Amniotic epithelial cell (primary cell): ENCODE measurements around the gene DNAJC17.

Experiments used
- DNase-seq: peaks from one replicate; pipeline ENCODE4 v3.0.0-alpha.2; 2010; ENCODE audit warnings: low read depth

The DNAJC17 gene

GRCh38 chr15:40789999-40790398 lies 17.3 kb downstream of the DNAJC17 start:
- DNase-seq: no peak

- no peak for DNase-seq
These were observed 18.2 kb downstream of the DNAJC17 start for GRCh38 chr15:40789119-40789518.

DNA sequence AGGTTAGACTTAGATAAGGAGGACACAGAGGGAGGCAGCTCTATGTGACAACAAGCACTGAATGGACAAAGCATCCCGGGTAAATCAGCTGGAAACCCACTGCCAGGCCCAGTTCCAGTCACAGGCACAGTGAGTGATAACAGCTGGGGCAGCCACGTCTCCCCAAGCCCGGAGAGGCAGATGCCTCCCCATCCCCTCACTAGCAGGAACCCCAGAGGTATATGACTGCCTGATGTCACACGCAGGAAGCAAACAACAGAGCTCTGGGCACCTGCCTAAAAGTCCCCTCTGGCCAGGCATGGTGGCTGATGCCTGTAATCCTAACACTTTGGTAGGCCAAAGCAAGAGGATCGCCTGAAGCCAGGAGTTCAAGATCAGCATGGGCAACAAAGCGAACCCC lies 19.3 kb downstream of the DNAJC17 start:
- DNase-seq: no peak

DNA sequence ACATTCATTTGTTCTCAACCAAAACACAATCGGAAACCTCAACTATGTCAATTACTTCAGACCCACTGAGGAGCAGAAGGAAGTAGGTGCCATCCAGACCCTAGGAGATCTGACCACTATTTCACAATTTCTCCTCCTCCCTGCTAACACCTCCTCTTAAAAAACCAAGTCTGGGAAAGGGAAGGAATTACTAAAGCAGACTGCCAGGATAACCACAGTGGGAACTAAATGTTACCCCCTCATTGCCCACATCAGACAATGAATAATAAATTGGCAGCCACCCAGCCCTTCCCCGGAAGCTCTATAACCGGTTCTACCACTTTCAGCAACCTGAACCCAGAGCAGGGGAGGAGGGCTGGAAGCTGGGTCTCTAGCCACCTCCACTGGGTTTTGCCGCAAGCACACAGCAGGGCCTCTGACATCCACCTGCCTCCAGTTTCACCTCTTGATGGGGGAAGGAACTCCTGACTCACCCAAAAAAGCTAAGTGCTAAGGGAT lies 19.9 kb downstream of the DNAJC17 start:
- peak; percentile 96 for DNase-seq

DNA sequence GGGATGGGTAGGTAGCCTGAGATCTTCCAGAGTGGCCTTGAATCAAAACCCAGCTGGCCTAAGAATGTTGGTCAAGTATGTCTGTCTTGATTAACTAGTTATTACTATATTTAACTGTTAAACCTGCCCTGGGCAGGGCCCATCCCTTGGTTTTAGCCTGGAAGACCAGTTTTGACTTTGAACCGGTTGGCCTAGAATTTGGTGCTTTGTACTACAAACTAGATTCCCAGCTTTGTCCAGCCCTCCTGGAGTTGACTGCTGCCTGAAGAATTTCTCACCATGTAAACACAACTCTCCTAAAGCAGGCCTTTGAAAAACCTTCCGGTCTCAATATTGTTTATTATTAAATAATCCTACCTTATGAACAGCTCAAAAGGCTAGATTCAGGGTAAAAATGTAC lies 21.5 kb downstream of the DNAJC17 start:
- DNase-seq: no peak

DNA sequence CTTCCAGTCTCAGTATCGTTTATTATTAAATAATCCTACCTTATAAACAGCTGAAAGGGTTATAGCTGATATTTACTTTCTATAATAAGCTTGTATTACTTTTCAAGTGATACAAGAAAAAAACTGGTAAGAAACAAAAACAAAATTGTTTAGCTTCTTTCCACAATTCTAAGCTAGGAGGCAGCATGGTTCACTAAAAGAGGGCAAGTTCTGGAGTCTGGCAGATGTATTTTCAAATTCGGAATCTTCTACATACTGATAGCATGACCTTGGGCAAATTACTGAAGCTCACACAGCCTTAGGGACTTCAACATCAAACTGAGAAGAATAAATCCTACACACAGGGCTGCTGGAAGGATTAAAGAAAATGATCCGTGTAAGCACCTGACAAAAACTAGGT lies 22.1 kb downstream of the DNAJC17 start:
- DNase-seq: peak; percentile 40

- DNase-seq: no peak
These were observed 24.6 kb downstream of the DNAJC17 start for GRCh38 chr15:40782609-40783227.

DNA sequence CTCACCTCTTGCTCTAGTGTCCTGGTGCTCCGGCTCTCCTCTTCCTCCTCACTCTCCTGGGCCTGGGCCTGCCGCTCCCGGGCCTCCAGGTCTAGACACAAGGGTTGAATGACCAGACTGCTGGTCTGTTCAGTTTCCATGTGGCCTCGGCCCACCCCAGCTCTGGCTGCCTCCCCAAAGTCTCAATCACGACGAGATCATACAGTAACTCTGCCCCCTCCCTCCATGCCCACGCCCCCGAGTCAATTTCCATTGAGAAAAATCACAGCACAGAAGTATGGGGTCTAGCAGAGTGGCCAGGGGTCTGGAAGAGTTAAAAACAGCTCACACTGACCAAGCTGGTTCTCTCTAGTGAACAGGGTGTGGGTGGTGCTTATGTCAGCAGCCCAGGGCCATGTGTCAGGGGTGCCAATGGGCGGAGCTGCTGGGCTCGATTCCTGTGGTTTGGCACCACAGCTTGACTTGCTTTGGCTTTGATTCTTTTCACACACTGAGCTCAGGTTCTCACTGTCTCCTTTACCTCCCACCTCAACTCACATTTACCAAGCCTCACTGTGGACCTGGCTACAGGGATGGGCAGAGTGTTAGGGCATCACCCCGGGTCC lies 30.6 kb downstream of the DNAJC17 start:
- DNase-seq: peak; percentile 43

DNA sequence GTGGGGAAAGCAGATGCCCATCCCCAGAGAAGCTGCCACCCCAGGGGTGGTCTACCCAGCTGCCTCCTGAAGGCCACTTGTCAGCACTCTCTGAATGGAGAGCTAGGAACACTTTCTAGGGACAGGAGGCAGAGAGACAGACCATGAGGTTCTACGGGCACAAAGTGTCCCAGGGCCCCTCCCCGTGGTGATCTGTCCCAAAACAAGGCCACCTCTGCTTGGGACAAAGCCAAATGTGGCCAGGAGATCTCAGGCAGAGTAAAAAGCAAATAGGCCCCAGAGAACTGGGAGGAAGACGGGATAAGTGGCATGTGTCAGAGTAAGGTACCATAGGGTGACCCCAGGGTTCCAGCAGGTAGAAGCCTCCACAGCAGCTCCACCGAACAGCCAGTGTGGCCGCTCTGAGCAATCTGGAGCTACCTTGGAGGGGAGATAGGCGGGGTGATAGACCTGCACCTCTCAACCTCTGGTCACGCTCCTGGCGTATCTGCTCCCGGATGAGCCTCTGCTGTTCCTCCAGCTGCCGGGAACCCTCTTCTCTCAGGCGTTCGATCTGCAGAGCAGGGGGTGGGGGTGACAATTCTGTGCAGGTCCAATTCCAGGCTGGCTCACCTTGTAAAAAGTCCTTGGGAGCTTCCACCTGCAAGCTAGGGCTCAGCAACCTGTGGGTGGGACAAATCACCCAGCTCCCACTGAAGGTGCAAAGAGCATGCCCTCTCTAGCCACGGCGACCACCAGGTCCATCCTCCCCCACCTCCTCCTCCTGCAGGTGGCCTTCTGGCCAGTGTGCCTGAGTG lies 31.3 kb downstream of the DNAJC17 start:
- no peak for DNase-seq

DNA sequence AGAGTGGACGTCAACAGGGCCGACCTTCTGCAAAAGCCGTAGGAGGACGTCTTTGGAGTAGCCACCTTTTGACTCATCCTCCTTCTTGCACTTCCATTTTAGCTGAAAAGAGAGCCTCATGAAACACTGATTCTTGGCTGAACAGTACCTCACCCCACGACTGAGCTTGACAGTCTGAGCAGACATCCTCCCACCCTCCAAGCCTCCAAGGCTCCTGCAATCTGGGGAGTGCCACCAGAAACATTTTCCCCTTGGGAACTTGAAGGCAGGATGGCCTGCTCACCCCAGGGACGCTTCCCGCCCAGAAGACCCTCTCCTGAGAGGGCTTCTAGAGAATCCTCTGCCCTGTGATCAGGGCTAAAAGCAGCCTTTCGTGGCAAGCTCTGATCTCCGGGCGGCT lies 32.3 kb downstream of the DNAJC17 start:
- DNase-seq: no peak

GRCh38 chr15:40773902-40774301 lies 33.4 kb downstream of the DNAJC17 start:
- no peak for DNase-seq

- DNase-seq: no peak
These were observed 33.8 kb downstream of the DNAJC17 start for GRCh38 chr15:40773496-40773895.

DNA sequence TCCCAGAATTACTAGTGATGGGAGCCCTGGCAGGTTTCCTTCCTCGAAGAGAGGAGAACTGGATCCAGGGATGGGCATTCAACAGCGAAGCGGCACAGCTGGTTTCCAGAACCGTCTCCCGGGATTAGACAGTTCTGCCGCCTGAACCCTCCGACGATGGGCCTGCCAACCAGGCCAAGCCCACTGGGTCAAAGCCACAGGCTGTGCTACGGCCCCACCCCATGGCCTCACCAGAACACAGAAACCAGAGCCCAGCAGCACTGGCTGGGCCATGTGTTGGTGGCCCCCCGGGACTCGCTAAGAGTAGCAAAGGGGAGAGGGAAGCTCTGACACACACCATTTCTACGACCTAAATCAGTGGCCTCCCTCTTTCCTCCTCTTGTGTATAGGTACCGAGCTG lies 35.3 kb downstream of the DNAJC17 start:
- DNase-seq: no peak

DNA sequence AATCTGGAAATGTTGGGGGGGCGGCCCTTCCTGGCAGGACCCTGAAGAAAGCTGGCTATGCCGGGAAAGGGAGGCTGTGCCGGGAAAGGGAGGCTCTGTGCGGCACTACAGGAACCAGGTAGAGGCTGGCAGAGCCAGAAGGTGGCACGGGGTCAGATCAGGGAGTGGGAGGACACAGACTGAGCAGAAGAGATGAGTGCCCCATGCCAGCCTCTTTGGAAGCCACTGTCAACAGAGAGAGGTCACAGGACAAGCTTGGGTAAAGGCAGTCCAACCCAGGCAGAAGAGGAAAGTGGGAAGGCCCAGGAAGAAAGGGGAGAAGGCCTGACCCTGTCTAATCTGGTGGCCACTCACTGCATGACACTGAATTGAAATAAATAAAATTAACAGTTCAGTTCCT lies 36.0 kb downstream of the DNAJC17 start:
- DNase-seq: no peak

DNA sequence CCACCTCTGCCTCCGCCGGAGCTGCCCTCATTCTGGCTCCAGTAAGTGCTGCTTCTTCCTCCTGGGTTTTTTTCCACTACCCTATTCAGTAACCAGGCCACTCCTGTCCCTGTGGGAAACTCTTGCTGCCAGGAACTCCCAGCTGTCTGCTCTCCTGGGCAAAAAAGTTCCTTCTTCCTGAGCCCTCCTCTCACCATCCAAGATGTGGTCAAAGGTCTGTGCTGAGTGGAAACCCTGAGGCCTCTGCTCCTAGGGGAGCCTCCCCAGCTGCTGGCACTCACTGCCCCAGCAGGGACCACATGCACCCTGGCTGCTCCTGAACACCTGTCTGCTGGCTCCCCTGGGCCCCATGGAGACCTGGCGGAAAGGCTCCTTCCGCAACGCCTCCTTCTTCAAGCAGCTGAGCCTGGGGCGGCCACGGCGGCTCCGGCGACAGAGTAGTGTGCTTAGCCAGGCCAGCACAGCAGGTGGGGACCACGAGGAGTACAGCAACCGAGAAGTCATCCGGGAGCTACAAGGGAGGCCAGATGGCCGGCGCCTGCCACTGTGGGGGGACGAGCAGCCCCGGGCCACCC lies 37.0 kb downstream of the DNAJC17 start:
- no peak for DNase-seq

- peak; percentile 58 for DNase-seq
These were observed 37.8 kb downstream of the DNAJC17 start, which contains the start of gene C15orf62 for GRCh38 chr15:40769274-40770146. Gene C15orf62 (plus strand): TSS chr15:40769980. CDS start chr15:40770496, 516 bp downstream.

- no peak for DNase-seq
These were observed 38.6 kb downstream of the DNAJC17 start for GRCh38 chr15:40768521-40769273.

DNA sequence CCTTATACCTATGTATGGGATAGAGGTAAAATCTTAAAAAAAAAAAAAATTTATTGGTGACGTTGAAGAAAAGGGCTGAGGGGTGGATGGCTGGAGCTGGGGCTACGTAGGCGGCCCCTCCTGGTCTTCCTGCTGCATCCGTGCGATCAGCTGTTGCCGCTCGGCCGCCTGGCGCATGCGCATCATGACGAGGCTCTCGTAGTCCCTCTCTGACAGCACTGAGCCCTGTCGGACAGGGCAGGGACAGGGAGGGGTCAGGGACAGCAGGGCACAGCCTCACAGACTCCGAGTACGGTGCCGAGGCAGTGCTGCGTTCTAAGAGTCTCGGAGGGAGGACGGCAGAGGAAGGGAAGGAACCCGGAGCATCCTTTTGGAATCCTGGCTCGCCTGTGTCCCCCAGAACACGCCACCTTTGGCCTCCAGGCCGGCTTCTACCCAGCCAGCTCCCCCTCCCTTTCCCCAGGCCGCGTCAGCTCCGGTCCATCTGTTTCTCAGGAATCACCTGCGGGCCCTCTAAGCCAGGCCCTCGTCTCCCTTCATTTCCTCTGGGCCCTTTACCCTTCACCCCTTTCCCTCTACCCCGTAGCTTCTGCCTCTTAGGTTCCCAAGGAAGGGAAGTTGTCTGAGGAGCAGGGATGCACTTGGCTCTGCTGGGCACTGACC lies 39.3 kb downstream of the DNAJC17 start:
- no peak for DNase-seq

- peak; percentile 67 for DNase-seq
These were observed 40.1 kb downstream of the DNAJC17 start for GRCh38 chr15:40766906-40767837.
